Left kidney (tissue), 2 donors: ENCODE measurements around the gene PAF1. TPM values are rescaled to one million over a fixed set of nuclear protein-coding genes. Genes with fewer than 3 reads are reported as not detected.
"Not testable (repeated sequence)": the region's sequence is repeated elsewhere in the genome, so short reads cannot be mapped to it uniquely, and the experiment has no call there.

Experiments
- DNase-seq: peaks from one replicate; pipeline ENCODE4 v3.0.0-alpha.2; 2013
- polyA plus RNA-seq: library from polyadenylated mRNA; unstranded; fragments of 120-200 nt; gene quantifications from one replicate; pipeline ENCODE4 v1.2.1, GENCODE V29; 2013; ENCODE audit not compliant: insufficient read length

The PAF1 gene
- polyA plus RNA-seq, 1 donor, result 69.4 TPM

DNA sequence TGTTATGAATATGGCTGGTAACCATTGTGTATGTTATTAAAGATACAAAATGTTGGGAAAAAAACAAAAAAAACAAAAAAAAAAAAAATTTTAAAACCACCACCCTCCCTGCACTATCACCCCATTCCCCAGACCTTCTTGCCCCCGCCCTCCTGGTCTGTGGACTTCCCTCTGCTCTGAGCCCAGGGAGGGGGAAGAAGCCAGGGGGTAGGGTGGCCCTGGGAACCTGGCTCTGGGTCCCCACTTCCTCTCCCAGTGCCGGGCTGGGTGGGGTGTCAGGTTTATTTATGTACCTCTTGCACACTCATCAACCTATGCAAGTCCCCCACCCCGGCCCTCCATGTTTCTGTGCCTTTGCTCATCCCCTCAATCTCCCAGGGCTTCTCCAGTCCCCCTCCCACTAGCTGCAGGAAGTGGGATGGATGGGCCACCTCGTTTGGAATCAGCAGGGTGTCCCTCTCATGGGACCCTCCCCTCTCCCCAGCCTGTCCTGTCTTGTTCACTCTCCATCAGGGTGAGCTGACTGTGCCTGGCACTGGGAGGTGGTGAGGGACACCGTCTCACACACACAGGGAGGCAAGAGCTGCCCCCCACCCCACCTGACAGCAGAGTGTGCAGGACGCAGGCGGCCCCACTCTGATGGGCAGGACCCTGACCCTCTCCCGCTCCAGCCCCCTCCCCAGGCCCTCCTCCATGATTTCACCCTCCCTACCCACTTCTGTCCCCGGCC lies 5.9 kb downstream of the PAF1 start:
- no peak for DNase-seq

DNA sequence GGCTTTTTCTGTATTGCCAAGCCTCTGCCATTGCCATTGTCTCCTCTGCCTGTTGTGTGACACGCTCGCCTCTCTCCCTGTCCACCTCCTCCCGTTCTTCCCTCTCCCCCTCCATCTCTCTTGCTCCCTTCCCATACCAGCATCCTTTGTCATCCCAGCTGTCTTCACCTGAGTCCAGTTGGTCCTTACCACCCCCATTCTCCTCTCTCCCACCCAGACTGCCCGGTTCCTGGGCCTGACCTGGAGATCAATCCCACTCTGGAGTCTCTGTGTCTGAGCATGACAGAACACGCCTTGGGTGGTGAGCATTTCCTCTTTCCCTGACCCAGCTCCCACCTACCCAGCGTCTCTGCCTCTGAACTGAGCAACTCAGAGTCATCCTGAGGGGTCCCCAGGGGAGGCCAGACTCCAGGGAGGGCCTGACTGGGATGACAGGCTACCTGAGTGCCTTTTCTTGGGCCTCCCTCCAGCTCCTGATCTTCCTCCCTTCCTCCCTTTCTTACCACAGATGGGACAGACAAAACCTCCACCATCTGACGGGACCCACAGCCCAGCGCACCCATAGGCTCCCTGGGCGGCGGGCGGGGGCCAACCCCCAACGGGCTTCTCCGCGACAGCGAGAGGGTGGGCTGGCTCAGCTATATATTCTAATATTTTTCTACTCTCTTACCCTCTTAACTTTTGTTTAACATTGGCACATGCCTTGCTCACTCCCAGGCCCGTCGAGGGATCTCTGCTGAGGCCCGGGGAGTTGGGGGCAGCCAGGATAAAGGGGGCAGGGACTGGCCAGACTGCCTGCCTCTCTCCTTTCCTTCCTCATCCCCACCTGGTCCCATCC lies 7.7 kb downstream of the PAF1 start:
- no peak for DNase-seq

DNA sequence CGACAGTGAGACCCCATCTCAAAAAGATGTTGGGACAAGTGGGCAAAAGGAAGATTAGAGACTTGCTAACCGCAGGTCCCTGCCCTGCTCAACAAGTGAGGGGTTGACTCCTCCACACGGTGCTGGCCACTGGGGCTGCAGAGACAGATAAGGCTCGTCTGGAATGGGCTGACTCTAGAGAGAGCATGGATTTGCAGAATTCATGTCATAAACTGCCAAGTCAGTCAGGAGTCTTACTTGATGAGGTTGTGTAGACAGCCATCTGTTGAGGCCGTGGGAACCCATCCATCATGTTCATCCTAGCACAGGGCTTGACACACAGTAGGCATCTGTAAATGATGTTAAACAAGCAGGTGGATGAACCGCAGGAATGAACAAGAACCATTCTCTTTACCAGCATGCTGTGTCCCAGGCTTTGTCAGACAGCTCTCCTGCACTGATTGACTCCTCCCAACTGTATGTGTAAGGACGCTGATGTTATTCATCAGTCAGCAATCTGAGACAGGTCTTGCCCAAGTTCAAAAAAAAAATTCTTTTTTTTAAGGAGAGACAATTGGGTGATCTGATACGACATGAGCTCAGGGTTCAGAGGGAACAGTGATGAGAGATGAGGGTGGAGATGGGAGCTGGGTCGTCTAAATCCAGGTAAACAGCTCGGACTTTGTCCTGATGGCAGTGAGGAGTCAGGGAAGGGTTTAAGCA lies 8.8 kb downstream of the PAF1 start:
- no peak for DNase-seq

DNA sequence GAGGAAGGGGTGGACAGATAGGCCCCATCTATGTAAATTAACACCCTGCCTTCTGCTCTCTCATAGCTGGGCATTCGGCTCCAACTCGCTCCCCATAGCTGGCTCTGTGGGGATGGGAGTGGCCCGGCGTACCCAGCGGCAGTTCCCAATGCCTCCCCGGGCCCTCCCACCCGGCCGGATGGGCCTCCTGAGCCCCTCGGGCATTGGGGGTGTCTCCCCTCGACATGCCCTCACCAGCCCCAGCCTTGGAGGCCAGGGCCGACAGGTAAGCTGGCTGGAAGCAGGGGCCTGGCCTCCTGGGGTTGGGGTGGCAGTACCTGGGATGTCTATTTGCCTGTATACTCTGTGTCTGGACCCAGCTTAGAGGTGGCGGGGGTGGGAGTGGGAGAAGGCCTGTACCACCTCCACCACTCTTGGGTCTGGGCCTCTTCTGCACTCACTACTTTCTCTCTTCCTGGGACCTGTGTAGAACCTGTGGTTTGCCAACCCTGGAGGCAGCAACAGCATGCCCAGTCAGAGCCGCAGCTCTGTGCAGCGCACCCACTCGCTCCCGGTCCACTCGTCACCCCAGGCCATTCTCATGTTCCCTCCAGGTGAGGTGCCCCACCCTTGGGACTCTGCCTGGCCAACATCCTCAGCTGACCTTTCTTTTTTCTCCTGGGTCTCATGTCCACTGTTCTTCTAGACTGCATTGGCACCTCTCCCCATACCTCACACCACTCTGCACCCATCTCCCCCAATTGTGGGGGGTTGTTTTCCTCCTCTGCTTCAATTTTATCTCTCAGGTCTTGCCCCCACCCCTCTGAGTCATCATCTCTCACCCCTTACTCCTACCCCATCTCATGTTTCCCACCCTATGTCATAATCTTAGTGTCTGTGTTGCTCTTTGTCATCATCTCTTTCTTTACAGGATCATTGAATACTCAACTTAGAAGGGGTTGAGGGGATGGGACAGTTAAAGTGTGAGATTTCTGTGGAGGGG lies 10.1 kb downstream of the PAF1 start:
- DNase-seq, result no peak

DNA sequence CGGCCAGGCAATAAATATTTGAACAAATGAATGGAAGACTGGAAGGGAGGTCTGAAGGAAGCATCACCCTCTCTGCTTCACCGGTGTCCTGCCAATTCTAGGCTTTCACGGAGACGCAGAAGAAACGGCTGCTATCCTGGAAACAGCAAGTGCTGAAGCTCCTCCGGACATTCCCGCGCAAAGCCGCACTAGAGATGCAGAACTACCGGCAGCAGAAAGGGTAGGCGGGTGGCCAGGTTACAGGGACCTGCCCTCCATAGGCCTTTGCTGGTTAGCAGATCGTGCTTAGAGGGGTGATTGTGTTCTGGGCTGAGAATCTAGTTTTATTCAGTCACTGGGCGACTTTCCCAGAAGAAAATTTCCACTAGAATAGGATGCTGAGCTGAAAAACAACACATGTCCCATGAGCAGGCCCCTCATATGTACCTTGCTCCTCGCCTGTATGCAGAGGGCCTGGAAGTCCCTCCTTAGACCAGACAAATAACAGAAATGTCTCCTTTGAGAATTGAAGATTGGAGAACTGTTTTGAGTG lies 11.0 kb downstream of the PAF1 start:
- no peak for DNase-seq

DNA sequence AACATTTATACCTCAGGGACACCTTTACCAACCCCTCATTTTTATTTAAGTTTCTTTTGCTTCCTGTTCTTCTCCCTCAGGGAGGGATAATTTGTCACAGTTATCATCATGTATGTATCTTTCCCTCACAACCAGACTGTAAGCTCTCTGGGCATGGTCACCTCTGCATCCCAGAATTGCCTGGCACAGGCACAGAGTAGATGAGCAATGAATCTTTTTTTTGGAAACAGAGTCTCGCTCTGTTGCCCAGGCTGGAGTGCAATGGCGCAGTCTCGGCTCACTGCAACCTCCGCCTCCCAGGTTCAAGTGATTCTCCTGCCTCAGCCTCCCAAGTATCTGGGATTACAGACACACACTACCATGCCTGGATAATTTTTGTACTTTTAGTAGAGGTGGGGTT lies 11.5 kb downstream of the PAF1 start:
- not testable (repeated sequence) for DNase-seq

DNA sequence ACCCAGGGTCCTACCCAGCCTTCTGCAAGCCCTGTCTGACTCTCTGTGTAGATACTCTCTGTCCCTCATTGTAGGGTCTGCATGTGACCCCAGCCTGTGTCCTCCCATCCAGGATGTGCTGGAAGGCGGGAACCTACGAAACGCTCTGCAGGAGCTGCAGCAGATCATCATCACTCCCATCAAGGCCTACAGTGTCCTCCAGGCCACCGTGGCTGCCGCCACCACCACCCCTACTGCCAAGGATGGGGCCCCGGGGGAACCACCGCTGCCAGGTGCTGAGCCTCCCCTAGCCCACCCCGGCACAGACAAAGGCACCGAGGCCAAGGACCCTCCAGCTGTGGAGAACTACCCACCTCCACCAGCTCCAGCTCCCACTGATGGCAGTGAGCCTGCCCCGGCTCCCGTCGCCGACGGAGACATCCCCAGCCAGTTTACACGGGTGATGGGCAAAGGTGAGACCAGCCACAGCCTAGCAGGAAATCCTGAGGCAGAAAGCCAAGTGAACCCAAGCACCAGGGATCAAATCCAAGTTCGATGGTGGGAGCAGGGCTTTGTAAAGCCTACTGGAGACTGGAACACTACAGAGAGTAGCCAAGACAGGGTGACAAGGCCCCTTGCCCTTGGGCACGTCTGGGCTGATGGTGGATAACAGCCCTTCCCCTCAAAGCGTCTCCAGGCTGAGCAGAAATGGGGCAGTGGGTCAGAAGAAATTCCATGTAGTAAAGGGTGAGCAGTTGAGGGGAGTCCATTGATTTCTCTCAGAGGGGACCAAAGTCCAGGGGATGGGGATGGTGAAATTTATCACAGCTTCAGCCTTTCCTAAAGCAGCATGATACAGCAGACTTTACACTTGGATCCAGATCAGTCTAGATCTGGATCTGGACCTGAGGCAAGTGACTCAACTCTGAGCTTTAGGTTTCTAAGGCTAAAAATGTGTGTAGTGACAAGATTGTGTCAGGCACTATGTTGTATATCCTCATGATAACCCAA lies 13.2 kb downstream of the PAF1 start:
- no peak for DNase-seq

DNA sequence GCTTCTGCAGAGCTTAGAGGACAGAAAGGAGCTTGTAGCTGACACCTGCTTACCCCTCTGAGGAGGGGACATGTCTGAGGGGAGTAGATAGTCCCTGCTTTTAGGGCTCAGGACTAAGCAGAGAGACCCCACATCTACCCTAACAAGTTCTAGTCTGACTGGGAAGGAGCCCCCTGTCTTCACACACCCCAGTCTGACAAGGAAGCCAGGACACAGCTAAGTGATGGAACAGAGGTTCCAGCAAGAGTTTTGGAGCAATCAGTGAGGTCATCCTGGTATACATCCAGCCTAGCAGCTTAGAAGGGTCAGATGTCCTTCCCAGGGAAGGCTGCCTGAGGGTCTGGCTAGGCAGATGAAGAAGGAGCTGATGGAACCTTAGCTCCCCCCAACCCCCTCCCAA lies 15.0 kb downstream of the PAF1 start:
- no peak for DNase-seq

DNA sequence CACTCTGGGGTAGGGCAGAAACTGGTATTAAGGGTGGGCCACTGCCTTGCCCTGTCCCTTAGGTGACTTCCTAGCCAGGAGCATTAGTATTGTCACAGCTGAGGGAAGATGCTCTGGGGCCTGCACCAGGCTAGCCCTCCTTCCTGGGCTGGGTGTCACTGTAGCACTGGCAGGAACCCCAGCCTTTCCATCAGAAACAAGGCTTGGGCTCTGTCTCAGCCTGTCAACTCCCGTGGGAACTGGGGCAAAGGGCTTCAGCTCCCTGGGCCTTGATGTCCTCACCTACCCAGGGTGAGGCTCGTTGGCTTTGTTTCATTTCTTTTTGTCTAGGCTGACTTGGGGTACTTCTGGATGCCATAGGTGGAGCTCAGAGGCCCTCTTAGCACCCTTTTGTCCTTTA lies 18.0 kb downstream of the PAF1 start:
- DNase-seq, result no peak

DNA sequence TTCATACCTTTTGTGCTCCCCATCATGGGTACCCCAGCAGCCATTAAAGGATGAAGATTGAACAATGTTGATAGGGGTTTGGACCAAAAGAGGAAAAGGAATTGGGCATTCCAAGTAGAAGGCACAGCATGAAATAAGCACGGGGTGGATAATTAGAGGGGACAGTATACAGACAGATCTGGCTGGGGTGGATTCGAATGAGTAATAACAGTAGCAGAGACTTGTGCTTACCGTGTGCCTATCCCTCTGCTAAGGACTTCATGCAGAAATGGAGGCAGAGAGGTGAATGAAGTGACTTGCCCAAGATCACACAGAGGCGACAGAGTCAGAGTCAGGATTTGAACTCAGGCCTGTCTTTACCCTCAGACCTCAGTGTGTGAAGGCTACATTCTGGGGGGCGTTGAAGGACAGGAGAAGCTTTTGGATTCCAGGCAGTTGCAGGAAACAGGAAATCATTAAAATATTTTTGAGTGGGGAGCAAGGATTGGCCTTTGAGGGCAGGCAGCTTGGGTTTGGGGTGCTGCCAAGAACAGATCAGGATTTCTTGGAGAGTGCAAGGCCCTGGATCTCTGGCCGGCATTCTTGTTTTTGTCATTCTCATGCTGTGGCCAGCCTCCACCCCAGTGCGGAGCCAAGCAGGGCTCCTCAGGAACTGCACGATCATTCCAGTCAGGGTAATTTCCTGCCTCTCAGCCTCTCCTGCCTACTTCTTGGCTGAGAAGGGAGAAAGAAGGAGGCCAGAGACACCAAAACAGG lies 18.7 kb downstream of the PAF1 start:
- peak; percentile 53 for DNase-seq

DNA sequence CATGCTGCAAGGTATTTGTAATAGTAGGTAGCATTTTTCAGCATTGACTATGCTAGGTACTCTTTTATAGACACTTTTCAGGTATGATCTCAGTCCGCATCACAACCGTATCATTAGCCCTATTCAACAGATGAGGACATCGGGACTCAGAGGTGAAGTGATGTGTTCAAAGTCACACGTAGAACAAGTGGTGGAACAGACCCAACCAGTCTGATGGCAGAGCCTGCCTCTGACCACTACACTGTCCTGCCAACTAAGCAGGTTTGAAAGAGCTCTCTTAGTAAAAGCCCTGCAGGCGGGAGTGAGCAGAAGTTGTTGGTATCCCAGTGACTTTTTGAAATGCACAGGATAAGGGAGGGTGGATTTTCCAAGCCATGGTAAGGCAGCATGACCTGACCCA lies 20.2 kb downstream of the PAF1 start:
- DNase-seq, result no peak

DNA sequence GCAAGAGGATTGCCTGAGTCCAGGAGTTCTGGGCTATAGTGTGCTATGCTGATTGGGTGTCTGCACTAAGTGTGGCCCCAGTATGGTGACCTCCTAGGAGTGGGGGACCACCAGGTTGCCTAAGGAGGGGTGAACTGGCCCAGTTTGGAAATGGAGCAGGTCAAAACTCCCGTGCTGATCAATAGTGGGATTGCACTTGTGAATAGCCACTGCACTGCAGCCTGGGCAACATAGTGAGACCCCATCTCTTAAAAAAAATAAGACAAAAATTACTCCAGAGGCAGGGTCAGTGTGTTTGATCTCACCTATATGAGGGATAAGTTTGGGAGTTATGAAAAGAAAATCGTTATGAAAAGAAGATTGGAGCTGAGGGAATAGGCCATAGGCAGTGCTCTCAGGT lies 21.7 kb downstream of the PAF1 start:
- DNase-seq, result no peak

DNA sequence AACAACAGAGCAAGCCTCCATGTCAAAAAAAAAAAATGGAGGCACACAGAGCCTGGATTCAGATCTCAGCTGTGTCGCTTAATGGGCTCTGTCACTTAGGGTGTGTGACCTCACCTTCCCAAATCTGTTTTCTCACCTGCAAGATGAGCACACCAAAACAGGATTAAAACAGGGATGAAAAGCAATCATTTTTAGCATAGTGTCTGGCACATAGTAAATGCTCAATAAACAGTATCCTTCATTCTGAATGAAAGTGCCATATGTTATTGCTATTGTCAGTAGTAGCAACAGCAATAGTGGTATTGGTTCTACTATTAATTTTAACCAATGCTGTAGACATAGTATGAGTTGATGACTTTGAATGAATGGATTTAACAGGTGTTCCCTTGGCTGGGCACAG lies 25.4 kb downstream of the PAF1 start:
- DNase-seq, result no peak

DNA sequence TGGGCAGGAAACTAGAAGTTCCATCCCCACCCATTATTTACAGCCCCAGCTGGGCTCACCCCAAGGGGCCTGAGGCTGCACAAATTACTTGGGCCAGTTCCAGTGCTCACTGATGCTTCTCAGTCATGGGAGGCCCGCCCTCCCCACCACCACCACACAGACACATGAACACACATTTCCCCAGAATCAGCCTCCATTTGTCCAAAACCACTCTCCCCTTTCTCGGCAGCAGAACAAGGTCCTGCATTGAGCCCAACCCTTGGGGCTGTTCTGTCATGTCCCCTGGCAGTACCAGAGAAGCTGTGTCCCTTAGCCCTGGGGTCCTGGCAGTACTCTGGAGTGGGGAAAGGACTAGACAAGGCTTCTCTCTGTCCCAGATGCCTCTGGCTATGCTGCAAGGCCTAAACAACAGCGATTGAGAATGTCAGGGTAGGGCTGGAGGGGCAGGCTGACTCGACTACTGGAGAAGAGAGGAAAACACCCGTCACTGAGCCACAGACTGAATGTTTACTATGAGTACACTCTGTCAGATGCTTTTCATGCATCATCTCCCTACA lies 26.9 kb downstream of the PAF1 start:
- DNase-seq, result no peak

DNA sequence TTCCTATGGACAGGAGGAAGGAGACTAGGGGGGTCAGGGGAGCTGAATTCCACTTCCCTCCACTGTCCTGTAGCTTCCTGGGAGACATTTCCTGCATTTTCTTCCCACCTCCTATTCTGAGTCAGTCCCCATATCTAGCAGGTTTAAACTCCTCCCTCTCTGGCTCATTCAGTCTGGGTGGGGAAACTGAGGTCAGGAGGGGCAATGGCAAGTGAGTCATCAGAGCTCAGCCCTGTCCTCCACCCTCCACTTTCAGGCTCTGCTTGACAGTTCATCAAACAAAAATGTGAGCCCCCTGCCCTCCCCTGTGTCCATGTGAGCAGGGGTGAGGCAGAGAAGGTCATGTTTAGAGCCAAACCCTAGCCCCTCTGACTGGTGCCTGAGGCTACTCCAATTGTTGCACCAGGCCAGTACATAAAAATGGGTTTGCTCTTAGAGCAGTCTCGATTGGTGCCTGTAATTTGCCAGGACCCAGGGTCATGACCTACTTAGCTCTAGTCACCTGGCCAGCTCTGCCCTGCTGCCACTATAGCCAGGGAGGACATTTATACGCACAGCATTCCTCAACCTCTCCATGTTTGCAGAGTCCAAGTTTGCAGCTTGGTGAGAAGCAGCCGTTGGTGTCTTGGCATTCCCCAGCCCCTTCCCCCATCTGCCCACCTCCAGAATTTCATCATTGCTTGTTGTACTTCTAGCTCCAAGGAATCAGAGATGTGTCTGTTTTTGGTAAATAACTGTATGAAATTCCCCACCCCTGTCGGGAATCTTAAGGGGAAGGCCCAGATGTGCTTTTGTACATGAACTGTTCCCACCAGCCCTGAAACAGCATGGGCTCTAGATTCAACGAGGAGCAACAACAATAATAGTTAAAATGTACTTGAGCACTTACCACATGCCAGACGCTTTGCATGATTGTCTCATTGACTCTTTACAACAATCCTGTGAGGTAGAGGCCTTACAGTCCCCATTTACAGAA lies 27.9 kb downstream of the PAF1 start:
- DNase-seq, result no peak

DNA sequence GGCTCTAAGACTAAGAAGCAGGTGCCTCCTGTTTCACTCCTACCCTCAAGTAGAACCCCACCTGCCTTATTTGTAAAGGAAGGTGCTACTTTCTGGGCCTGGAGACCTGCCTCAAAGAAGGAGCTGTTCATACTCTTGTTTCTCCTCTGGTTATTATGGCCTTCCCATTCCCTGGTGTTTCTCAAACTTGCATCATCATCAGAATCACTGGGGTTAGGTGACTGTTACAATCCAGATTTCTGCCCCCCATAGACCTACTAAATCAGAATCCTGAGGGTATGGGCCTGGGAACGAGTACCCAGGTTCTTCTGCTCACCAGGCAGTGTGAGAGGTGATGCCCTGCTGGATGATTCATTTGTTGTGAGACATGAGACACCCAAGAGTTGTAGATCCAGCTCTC lies 30.3 kb downstream of the PAF1 start:
- DNase-seq, result no peak

DNA sequence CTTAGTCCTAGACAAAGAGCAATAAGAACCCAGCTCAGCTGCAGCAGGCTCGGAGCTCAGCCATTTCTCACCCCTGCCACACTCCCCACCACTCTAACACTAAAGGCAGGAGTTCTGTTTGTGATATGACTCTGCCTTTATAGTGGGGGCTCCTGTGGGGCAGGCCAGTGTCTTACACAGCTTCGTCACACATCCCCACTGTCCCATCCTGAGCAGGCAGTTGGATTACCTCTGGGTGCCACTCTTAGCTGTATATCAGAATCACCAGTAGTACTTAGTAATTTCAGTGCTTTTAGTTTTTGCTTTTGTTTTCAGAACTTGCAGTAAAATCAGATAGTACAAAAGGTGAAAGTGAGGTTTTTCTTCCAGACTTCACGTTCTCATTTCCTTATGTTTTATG lies 31.9 kb downstream of the PAF1 start:
- DNase-seq, result no peak

DNA sequence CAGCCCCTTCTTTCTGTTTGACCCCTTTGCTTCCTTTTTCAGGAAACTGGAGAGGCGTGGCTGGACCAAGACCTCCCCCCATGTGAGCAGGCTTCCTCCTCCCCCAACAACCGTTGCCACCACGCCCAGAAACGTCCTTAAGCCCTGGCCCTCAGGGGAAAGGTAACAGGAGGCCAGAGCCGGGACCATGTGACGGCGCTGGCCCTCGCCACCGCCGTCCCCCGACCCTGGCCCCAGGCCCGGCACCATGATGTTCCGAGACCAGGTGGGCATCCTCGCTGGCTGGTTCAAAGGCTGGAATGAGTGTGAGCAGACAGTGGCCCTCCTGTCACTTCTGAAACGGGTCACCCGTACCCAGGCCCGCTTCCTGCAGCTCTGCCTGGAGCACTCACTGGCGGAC lies 34.3 kb downstream of the PAF1 start:
- DNase-seq, result no peak
